ENCODE results near the gene GOLM1. TPM values are rescaled to one million over a fixed set of nuclear protein-coding genes. Genes with fewer than 3 reads are reported as not detected.
A peak's percentile ranks its signal among the peaks of the same experiment; 100 is the strongest.

The GOLM1 gene
- total RNA-seq, 4 donors from 2014 or later = 52.7 to 59.7 (median 56.2) TPM

GRCh38 chr9:86134361-86134760 lies 35.0 kb upstream of the GOLM1 start:
- Histone ChIP-seq H3K4me1 (no peaks in the 10 kb centered on the region), H3K36me3 (no peaks in the 10 kb centered on the region), H3K4me3 (no peak overlapping the region), H3K27me3 (no peaks in the 10 kb centered on the region), H3K9me3 (no peaks in the 10 kb centered on the region), H3K27ac (no peak overlapping the region)
- DNase-seq = no peak
- TF ChIP-seq CTCF (IDR thresholded peaks at IDR 0.05) (no peak), POLR2A (IDR thresholded peaks at IDR 0.05) (no peak)

- no peaks in the 10 kb centered on the region for H3K9me3 ChIP-seq
- no peaks in the 10 kb centered on the region for H3K36me3 ChIP-seq
- H3K27me3 ChIP-seq = no peaks in the 10 kb centered on the region
- H3K27ac ChIP-seq = no peak overlapping the region
- DNase-seq = no peak
- TF ChIP-seq POLR2A (IDR thresholded peaks at IDR 0.05) (no peak), CTCF (IDR thresholded peaks at IDR 0.05) (no peak)
- peaks cover 0 to 14% (median 0%) of the 10 kb centered on the region in 4 donors for H3K4me1 ChIP-seq
- H3K4me3 ChIP-seq = no peak overlapping the region
Observed at GRCh38 chr9:86128235-86128822, 29.0 kb upstream of the GOLM1 start.

- Histone ChIP-seq H3K9me3 (no peaks in the 10 kb centered on the region), H3K4me3 (no peak overlapping the region), H3K27ac (peak overlapping the region in 2 of 4 donors; percentile 45 to 58), H3K27me3 (no peaks in the 10 kb centered on the region), H3K36me3 (no peaks in the 10 kb centered on the region), H3K4me1 (peaks cover 0 to 14% (median 0%) of the 10 kb centered on the region in 4 donors)
- TF ChIP-seq CTCF (IDR thresholded peaks at IDR 0.05) (no peak), POLR2A (IDR thresholded peaks at IDR 0.05) (no peak)
- peak in 2 of 3 donors; percentile 85 for DNase-seq
Observed at GRCh38 chr9:86126998-86127972, 27.9 kb upstream of the GOLM1 start.

GRCh38 chr9:86122311-86122710 lies 23.0 kb upstream of the GOLM1 start:
- H3K36me3 ChIP-seq = no peaks in the 10 kb centered on the region
- no peak overlapping the region for H3K27ac ChIP-seq
- H3K9me3 ChIP-seq = no peaks in the 10 kb centered on the region
- H3K4me3 ChIP-seq = no peak overlapping the region
- peaks cover 0 to 8% (median 0%) of the 10 kb centered on the region in 4 donors for H3K4me1 ChIP-seq
- TF ChIP-seq CTCF (IDR thresholded peaks at IDR 0.05) = no peak
- no peak for TF ChIP-seq POLR2A (IDR thresholded peaks at IDR 0.05)
- H3K27me3 ChIP-seq = no peaks in the 10 kb centered on the region
- no peak for DNase-seq

- Histone ChIP-seq H3K36me3 (no peaks in the 10 kb centered on the region), H3K4me3 (no peak overlapping the region), H3K27ac (no peak overlapping the region), H3K4me1 (no peaks in the 10 kb centered on the region), H3K27me3 (no peaks in the 10 kb centered on the region), H3K9me3 (no peaks in the 10 kb centered on the region)
- no peak for TF ChIP-seq POLR2A (IDR thresholded peaks at IDR 0.05)
- no peak for TF ChIP-seq CTCF (IDR thresholded peaks at IDR 0.05)
- DNase-seq = no peak
Observed at GRCh38 chr9:86119457-86119856, 20.1 kb upstream of the GOLM1 start.

Measured in Peyer's patch (tissue), 4 donors.